ENCODE data around the gene PLXNC1.

DNA sequence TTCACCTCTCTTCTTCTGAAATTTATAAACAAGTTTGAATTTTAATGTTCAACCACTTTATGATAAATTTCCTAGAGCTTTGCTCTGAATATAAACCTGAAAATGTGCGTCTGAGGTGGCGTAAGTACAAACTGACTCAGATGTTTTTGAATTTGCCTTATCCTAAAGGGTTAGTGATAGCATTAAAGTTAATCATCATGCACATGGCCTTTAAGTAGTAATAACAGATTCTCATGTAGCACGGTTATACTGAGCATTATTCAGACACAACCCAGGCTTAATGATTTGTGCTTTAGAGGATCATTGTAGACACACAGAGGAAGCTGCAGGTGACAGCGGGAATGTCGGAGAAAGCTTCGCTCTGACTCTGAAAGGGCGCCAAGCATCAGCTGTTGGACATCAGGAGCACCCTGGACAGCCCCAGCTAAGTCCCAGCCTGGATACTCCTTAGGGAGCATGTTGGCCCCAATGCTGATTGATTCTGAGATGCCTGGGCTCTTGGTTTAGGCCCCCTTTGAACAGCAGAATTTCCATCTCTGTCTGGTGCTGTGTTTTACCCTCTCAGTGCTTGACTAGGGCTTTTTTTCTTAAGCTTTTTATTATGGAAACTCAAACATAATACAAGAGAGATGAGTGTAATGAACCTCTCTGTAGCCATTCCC, 91.1 kb downstream of the PLXNC1 start:
- TF ChIP-seq EZH2phosphoT487 (IDR thresholded peaks at IDR 0.05; ENCODE audit: insufficient read depth, low read depth), result no peak
- no peak for TF ChIP-seq EZH2 (IDR thresholded peaks at IDR 0.05; ENCODE audit: insufficient read depth, poor library complexity, severe bottlenecking)
